HG03280 (cell line): ENCODE data around the gene WWOX.

Experiments used
- ATAC-seq: cut with Tn5 transposase; IDR thresholded peaks from one replicate; pipeline ENCODE4 v1.9.1; 2021; ENCODE audit warnings: mild to moderate bottlenecking, moderate library complexity; ENCODE audit not compliant: unreplicated experiment

Gene WWOX

DNA sequence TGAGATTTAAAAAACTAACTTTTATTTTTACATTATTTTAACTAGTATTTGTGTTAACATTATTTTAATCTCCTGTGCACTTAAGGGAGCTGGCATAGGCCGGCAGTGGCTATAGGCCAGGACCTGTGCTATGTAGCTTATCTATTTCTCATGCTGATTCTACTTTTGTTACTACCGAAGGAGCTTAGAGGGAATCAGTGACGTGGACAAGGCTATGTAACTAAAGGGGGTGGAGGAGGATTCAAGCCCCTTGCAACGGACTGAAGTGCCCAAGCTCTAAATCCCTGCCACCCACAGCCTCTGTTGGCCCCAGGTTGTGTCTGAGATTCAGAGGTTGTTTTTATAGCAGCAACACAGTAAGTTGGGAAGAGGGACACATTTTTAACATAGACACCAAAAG is 356.4 kb downstream of the WWOX start:
- no peak for ATAC-seq

DNA sequence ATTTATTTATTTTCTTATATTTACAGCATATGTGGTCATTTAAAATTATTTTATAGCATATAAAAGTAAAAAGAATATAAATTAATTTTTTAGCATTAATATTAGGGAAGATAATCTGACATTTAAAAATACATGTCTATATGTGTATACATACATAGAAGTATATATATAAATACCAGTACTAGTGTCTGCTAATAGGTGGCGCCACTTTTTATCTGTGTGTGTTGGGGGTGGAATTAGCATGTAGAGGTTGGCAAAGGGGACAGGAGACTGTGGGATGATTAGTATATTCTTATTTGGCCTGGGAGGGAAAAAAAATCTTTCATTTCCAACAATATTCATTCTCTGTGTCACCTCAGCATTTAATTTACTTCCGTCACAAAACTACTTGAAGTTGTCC is 359.1 kb downstream of the WWOX start:
- no peak for ATAC-seq

- no peak for ATAC-seq
These were observed 361.0 kb downstream of the WWOX start for GRCh38 chr16:78460428-78460827.

DNA sequence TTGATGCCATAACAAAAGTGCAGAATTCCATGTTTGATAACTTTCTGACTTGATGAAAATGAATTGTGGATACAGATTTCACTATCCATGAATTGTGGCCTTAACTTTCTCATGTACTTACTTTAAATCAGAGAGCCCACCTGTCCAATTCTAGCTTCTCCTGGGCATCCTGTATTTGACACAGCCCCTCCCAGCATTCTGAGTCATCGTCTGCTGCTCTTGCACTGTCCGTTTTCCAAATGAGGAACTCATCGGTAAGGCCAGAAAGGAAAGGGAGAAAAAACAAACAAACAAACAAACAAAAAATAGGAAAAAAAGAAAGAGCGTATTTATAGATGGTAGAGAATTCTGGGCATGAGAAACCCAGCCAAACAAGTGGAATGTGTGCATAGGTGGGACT is 361.6 kb downstream of the WWOX start:
- no peak for ATAC-seq

GRCh38 chr16:78461496-78462287 is 362.2 kb downstream of the WWOX start:
- no peak for ATAC-seq

- no peak for ATAC-seq
These were observed 363.1 kb downstream of the WWOX start for GRCh38 chr16:78462288-78463208.

GRCh38 chr16:78463591-78463990 is 364.1 kb downstream of the WWOX start:
- no peak for ATAC-seq

- no peak for ATAC-seq
These were observed 365.4 kb downstream of the WWOX start for GRCh38 chr16:78464833-78465232.

GRCh38 chr16:78465730-78466129 is 366.3 kb downstream of the WWOX start:
- ATAC-seq: no peak

- no peak for ATAC-seq
These were observed 370.3 kb downstream of the WWOX start for GRCh38 chr16:78469787-78470186.

- ATAC-seq: no peak
These were observed 373.7 kb downstream of the WWOX start for GRCh38 chr16:78473031-78473699.

- no peak for ATAC-seq
These were observed 375.3 kb downstream of the WWOX start for GRCh38 chr16:78474762-78475161.

DNA sequence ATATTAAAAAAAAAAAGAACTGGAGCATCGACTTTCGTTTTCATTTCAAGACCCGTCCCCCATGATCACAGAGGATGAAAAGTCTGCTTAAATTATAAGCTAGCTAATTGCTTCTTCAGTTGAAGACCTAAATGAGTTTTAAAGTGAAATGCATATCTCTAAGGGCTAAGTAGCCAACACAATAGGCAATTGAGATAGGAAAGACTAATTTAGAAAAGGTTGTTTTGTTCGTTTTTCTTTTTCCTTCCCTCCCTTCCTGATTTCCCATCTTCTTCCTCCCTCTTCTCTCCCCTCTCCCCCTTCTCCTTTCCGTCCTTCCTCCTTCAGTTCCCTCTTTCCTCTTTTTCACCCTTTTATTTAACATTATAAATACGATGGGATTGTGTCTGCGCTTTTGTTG is 377.2 kb downstream of the WWOX start:
- no peak for ATAC-seq

GRCh38 chr16:78478267-78478861 is 378.9 kb downstream of the WWOX start:
- ATAC-seq: no peak

DNA sequence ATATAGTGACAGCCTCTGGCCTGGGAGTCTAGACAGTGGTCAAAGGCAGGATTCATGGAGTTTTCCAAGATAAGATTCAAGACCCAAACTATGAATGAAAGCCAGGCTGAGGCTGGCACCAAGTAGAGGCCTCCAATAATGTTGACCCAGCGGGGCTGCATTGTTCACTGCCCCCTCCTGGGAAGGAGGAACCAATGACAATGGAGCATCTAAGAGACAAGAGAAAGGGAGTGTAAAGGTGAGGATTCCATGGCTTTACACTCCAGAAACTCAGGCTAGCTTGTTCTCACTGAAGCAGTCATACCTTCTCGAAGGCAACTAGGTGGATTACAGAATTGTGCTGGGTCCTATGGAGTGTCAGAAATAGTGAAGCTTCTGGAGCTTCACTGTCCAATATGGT is 380.3 kb downstream of the WWOX start:
- no peak for ATAC-seq

DNA sequence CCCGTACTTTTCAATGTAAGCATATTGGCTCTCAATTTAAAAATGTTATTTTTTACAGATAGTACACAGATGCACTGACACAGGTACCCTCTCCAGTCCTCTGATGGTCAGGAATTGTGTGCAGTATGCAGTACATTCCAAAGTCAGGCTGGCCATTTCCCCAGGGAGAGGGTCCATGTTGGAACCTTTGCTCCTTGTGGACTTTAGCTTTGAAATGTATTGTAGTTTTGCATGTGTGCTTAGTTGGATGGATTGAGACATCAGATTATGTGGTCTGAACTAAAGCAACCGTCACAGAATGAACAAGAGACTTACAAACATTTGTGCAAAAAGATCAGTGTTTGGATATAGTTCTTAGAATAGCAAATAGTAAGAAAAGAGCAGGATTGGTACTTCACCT is 381.1 kb downstream of the WWOX start:
- no peak for ATAC-seq

- ATAC-seq: no peak
These were observed 383.9 kb downstream of the WWOX start for GRCh38 chr16:78483124-78483992.

GRCh38 chr16:78484509-78485058 is 385.1 kb downstream of the WWOX start:
- no peak for ATAC-seq

GRCh38 chr16:78485188-78485916 is 385.9 kb downstream of the WWOX start:
- no peak for ATAC-seq
